HG02970 (cell line): ENCODE measurements around the gene EEF2.
A peak's percentile ranks its signal among the peaks of the same experiment; 100 is the strongest.
"Not testable (repeated sequence)": the region's sequence is repeated elsewhere in the genome, so short reads cannot be mapped to it uniquely, and the experiment has no call there.

Experiments
- ATAC-seq: cut with Tn5 transposase; IDR thresholded peaks from one replicate; pipeline ENCODE4 v1.9.1; 2021; ENCODE audit warnings: mild to moderate bottlenecking, moderate library complexity, moderate number of reproducible peaks; ENCODE audit not compliant: unreplicated experiment, low FRiP score

Gene EEF2

DNA sequence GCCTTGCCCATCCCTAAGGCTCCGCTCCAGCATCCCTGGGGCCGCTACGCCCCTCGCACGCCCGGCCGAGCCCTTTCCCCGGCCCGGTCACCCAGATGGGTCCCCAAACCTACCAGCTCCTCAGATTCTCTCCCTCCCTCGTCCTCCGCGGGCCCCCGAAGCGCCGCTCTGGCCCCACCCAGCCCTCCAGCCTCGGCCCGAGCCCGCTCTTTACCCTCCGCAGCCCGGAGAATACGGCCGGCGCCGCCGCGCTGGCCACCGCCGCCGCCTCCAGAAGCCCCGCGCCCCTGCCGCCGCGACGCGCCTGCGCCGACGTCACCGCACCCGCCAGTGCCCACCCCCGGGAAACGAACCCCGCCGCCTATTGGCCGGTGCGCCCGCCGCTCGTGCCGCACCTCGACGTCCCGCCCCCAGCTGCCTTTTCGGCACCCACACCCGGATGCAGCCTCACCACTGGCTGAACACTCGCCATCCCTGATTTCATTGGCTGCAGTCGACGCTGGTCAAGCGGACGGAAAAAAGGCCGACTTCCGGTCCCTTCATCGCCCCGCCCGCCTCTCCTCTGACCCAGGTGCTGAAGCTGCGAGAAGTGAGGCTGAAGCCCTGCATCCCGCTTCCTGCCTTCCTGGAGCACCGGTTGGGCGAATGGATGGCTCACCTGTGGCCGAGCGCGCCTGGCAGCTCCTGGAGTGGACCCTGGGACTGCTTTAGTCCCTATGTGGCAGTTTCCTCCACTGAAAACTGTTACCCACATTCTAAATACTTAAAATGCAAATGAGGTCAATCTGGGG, 14.3 kb downstream of the EEF2 start, which contains the start of gene DAPK3:
DAPK3 (minus strand) TSS at position 292 of the 791 bp plus-strand sequence. CDS start 1,364 bp downstream, outside the sequence.
- ATAC-seq = peak; percentile 98

GRCh38 chr19:3970313-3970807, 14.9 kb downstream of the EEF2 start:
- ATAC-seq = no peak

DNA sequence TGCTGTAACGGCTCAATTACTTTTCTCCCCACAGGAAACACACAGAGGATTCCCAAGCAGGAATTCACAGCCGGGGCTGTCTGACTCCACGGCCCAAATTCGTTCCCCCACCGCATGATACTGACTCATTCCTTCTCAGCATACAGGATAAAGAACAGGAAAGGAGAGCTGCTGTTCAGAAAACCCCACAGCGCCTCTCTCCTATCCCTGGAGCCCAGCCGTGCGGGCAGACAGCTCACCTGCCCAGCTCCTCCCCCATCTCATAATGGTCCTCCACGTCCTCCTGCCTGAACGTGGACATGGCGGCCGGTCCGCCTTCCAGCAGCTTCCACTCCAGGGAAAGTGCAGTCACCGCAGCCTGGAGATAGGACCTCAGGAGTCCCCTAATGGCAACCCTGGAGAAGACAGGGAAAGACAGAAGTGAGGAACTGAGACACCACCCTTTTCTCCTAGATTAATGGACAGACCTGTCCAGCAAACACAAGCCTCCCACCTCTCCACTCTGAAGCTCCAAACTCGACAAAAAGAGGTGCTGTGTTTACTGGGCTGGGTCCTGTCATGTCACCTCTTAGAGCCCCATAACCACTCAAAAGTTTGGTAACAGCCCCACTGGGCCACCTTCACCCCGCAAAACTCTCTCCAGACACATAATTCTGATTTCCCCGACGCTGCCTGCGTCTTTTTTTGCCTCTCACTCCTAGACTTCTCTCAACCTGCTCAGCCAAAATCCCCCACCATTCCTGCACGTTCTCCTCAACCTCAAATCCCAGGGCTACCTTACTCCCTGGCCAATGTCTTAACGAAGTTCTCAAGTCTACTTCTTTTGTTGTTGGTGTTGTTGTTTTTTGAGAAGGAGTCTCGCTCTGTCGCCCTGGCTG, 15.6 kb downstream of the EEF2 start:
- no peak for ATAC-seq

DNA sequence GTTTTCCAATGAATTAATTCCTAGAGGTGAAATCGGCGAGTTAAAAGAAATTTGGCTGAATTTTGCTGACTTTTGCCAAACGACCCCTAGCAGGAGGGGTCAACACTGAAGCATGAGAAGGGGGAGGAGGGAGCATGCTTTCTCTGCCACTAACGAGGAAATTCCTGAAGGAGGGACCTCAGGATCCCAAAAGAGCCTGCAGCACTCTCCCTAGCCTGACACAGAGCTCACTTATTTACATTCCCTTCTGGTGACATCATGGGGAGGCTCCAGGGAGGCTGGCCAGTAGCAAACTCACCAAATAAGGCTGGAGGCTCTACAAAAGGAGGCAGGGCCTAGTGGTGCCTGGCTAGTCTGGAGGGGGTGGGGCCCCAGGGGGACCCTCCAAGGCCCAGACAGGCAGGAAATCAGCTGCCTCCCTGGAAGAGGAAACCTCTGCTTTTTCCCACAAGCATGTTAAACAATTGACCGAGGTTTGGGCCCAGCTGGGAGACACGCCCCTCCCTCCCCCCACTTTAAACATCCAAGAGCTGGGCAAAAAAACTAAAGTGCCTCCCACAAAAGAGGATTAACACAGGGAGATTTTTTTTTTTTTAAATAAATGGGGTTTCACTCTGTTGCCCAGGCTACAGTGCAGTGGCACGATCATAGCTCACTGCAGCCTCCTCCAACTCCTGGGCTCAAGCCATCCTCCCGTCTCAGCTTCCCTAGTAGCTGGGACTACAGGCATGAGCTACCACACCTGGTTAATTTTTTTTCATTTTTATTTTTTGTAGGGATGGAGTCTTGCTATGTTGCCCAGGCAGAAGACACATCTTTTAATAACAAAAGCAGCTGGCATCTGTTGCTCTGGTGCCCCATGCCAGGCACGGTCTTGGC, 16.5 kb downstream of the EEF2 start:
- ATAC-seq = no peak

GRCh38 chr19:3967983-3968382, 17.3 kb downstream of the EEF2 start:
- not testable (repeated sequence) for ATAC-seq

GRCh38 chr19:3966051-3967017, 18.9 kb downstream of the EEF2 start:
- ATAC-seq = no peak

DNA sequence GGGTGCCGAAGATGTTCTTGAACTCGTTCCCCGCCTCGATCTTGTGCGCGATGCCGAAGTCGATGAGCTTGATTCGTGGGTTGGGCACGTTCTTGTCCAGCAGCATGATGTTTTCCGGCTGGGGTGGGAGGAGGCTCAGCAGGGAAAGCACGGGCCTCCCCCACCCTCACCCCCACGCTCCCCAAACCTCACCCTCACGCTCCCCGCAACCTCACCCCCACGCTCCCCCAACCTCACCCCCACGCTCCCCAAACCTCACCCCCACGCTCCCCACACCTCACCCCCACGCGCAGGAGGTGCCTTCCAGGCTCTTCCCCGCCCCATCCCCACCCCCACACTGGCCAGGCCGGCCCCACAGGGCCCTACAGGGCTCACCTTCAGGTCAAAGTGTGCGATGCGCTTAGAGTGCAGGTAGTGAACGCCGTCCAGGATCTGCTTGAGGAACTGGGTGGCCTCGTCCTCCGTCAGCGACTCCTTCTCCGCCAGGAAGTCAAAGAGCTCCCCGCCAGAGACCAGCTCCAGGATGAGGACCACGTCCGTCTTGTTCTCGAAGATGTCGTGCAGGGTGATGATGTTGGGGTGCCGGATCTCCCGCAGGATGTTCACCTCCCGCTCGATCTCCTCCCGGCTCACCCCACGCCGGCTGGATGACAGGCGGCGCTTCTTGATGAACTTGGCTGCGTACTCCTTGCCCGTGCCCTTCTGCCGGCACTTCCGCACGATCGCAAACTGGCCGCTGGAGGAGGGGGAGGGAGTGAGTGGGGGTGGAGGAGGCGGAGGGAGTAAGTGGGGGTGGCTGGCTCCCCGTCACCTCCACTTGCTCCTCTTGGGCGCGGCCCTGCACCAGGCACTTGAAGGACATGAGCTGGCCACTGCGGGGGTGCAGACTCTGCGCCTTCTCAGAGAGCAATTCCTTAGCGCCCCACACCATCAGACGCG, 20.7 kb downstream of the EEF2 start:
- no peak for ATAC-seq

GRCh38 chr19:3963458-3964255, 21.6 kb downstream of the EEF2 start:
- ATAC-seq = no peak

DNA sequence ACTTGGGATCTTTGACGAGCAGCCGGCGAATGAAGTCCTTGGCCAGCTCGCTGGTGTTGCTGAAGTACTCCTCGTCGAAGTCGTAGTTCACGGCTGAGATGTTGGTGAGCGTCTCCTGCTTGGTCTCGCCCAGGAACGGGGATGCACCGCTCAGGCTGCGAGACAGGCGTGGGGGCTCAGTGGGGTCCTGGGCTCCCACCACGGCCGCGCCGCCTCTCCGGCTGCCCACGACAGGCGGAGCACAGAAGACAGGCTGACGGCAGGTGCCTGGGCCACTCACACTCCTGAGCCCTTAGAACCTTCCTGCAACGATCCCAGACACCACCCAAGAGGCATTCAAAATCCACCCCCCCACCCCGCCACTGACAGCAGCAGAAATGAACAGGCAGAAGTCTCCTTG, 24.3 kb downstream of the EEF2 start:
- ATAC-seq = no peak

- no peak for ATAC-seq
These were observed 25.5 kb downstream of the EEF2 start for GRCh38 chr19:3959766-3960131.

DNA sequence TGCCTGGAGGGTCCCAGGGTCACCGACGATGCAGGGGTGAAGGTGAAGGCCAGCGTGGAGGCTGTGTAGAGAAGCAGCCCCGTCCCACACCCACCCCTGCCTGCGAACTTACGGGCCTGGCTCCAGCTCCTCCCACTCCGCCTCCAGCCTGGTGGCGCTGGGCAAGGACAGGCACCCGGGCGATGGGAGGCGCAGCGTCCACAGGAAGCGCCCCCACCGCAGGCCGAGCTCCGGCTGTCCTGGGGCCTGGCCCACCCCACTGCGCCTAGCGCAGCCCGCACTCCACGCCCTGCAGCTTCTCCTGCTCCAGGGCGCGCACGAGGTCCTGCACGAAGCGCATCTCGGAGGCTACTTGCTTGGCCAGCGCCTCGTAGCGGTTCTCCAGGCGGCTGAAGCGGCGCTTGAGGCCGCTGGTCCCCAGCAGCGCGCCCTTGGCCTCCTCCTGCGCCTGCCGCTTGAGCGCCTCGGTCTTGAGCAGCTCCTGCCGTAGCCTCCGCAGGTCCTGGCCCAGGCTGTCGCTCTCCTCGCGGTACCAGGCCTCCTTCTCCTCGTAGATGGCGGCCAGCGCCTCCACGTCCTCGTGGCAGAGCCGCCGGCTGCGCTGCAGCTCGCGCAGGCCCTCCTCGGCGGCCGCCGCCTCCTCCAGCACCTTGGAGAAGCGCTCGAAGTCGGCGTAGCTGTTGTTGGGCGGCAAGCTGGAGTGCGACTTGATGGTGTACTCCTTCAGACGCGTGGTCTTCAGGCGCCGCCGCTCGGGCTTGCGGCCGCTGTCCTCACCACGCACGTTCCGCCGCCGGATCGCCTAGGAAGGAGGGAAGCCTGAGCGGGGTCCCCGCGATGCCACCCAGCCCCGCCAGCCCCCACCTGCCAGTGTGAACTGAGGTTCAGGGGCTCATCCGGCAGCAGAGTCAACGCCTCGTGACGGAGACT, 26.2 kb downstream of the EEF2 start:
- no peak for ATAC-seq

- ATAC-seq = no peak
These were observed 29.6 kb downstream of the EEF2 start for GRCh38 chr19:3955688-3956087.

- ATAC-seq = not testable (repeated sequence)
These were observed 30.0 kb downstream of the EEF2 start for GRCh38 chr19:3955276-3955675.

- ATAC-seq = no peak
These were observed 31.2 kb downstream of the EEF2 start for GRCh38 chr19:3954107-3954506.

DNA sequence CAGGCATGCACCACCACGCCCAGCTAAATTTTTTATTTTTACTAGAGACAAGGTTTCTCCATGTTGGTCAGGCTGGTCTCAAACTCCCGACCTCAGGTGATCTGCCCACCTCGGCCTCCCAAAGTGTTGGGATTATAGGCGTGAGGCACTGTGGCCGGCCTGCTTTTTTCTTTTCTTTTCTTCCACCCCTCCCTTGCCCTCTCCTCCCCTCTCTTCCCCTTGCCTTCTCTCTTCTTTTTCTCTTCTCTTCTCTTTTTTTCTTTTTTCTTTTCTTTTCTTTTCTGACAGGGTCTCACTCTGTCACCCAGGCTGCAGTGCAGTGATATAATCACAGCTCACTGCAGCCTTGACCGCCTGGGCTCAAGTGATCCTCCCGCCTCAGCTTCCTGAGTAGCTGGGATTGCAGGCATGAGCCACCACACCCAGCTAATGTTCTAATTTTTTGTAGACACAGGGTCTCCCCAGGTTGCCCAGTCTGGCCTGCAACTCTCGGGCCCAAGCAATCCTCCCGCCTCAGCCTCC, 32.4 kb downstream of the EEF2 start:
- not testable (repeated sequence) for ATAC-seq
